Germinal center (tissue), 1 donor: ENCODE results near the gene SSTR5.

Source experiments
- DNase-seq: peaks from one replicate; pipeline ENCODE4 v3.0.0; 2012; ENCODE audit warnings: mixed read lengths, low spot score

SSTR5 gene

GRCh38 chr16:1054660-1055556, 17.6 kb upstream of the SSTR5 start:
- peak; percentile 38 for DNase-seq

DNA sequence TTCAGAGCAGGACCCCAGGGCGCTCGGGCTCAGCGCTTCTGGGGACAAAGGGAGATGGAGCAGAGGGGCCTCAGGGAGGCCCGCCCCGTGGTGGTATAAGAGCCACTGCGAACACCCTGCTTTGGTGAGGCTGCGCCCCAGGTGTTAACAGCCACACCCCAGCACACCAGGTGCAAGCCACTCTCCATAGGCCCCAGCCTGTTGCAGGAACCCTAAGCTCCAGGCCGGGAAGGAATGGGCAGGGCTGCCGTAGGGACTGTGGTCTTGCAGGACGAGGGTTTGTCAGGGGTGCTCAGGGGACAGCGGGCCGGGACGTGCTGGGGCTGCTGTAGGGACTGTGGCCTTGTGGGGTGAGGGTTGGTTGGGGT, 17.0 kb upstream of the SSTR5 start:
- DNase-seq, result no peak

DNA sequence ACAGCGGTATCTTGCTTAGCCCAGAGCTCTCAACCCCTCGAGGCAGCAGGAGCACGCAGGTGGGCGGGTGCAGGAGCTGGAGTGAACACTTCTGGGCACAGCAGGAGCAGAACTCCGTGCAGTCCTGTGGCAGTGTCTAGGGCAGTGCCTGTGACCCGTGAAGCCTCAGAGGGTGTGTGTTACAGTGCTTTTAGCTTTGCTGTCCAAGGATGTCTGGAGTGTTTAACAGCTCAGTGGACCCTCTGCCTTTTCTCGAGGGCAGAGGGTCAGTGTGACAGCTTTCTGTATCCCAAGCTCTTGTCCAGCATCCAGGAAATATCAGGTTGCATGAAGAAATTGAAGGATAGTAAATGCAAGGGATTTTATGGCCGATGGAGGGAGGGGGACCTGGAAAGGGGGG, 16.4 kb upstream of the SSTR5 start:
- no peak for DNase-seq

- peak; percentile 69 for DNase-seq
Measured at GRCh38 chr16:1057252-1057932, 15.2 kb upstream of the SSTR5 start.

DNA sequence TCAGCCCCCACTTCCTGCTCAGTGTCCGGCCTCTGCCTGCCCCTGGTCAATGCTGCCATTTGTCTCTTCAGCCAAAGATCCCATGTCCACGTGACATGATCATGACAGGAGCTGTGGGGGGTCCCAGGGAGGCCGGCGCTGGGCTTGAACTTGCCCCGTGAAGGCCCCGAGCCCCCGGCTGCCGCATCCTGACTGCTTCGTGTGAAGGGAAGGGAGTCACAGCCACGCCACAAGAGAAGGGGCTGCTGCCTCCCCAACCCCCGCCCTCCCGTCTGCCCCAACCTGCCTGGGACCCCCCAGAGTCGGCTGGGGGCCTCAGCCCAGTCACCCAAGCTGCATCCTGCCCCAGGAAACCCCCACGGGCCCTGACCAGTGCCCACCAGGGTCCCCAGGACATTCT, 14.3 kb upstream of the SSTR5 start:
- DNase-seq, result no peak

DNA sequence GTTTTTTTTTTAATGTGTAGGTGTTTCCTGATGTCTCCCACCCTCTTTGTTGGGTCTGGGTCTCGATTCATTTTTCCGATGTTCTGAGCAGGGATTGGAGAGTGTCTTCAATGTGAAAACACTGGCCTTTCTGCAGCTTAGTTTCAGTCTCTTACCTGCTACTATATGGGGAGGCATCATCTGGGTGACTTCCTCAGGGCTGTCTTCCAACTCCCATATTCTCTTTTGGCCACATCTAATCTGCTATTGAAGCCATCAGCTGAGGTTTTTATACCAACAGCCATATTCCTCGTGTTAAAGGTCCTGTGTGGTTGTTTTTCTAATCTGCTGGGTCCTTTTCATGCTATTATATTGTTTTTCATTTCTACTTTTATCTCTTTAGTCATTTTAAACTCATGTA, 13.2 kb upstream of the SSTR5 start:
- DNase-seq, result no peak

GRCh38 chr16:1060416-1061340, 11.9 kb upstream of the SSTR5 start:
- no peak for DNase-seq

DNA sequence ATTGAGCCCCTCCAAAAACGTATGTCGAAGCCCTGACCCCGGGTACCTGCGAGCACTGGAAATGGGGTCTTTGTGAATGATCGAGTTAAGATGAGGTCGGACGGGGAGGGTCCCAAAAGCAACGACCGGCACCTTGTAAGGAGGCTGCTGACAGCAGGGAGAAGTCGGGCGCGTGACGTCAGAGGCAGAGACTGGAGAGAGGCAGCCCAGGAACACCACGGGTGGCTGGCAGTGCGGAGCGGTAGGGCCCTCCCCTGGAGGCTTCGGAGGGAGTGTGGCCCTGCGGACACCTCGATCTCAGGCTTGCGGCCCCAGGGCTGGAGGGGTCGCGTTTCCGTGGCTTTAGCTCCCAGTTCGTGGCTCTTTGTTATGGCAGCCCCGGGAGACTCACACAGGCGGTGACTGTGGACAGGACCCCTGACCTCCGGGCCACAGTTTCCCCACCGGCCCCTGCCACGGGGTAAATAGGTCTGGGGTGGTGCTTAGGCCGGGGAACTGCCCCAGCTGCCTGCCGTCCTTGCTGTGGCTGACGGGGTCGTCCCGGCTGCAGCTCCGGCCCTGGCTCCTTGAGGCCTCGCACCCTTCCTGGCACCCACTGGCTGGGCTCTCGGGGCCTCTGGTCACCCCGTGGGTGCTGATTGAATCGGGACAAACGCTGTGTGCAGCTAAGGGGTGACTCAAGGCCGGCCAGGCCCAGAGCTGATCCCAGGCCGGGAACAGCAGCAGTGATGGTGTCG, 10.6 kb upstream of the SSTR5 start:
- DNase-seq, result no peak

- DNase-seq, result no peak
Measured at GRCh38 chr16:1062895-1063294, 9.7 kb upstream of the SSTR5 start.

DNA sequence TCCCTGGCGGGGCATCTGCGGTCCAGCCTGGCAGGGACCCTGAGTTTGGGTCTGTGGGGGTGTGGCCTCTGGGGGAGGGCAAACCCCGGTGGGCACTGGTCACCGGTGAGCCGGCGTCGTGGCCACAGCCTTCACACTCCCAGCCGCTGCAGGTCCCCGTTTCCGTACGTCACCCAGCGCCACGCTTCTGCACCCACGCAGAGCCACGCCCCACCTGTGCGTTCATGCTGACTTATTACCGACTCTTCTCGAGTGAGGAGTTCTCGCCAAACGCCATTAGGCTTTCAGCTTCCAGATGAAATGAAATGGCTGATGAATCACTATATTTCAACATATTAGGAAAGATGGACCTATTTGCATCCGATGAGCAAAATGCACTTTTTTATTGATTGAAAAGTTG, 8.8 kb upstream of the SSTR5 start:
- DNase-seq, result no peak

- DNase-seq, result no peak
Measured at GRCh38 chr16:1065469-1066128, 6.9 kb upstream of the SSTR5 start.

DNA sequence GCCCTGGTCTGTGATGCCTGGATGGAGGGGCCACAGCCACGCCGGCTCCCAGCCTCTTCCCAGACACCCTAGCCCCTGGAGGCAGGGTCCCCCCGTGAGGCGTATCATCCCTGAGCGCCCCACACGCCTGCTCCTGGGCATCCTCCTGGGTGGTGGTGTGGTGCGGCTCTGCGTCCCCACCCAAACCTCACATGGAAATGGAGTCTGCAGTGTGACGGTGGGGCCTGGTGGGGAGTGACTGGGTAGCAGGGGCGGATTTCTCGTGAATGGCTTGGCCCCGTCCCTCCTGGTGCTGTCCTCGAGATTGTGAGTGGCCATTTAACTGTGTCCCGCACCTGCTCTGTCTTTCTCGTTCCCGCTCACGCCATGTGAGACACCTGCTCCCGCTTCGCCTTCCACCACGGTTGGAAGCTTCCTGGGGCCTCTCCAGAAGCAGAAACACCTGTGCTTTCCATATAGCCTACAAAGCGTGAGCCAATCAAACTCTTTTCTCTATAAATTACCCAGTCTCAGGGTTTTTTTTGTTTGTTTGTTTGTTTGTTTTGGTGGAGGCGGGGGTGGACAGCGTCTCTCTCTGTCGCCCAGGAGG, 5.9 kb upstream of the SSTR5 start:
- DNase-seq, result no peak

GRCh38 chr16:1067629-1068028, 4.9 kb upstream of the SSTR5 start:
- DNase-seq, result no peak

- DNase-seq, result no peak
Measured at GRCh38 chr16:1068451-1068850, 4.1 kb upstream of the SSTR5 start.

DNA sequence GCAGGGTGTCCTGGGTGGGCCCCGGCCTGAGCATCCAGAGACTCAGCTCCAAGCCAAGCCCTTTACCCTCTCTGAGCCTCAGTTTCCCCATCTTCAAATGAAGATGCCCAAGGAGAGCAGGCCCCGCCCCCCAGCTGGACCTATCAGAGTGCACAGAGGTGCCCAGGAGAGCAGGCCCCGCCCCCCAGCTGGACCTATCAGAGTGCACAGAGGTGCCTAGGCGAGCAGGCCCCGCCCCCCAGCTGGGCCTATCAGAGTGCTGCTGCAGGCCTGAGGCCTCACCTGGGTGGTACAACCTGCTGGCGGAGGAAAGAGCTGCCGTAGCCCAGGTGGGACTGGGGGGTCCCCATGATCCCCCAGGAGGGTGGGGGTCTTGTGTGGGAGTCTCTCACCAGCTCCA, 3.4 kb upstream of the SSTR5 start:
- no peak for DNase-seq

DNA sequence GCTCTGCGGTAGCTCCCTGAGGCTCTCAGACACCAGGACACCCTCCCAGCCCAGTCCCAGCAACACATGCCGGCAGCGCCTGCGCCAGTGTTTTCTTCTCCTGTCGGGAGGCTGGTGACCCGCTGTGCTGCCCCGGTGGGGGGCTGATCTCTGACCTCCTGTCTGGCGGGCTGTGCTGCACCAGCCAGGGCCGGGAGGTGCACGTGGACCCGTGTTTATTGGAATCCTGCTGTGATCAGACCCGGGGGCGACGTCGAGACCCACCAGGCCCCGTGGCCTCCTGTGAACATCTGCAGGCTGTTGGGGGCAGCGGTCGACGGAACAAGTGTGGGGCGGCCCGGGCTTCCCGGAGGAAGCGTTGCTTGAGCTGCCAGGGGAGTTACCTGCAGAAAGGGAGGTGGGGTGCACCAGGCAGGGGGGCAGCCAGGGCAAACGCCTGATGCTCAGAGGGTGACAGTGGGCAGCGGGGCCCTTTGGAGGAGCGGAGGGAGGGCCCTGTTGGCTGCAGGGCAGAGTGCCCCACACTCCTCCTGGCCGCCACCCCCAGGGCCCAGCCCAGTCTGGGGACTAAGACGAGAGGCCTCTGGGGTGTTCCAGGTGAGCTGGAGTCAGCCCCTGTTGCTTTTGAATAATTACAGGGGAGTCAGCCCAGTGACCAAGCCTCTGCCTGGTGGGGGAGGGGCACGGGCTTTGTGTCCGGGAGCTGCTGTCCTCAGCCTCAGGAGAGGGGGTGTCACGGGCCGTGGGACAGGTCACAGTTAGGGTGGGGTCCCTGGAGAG, 2.3 kb upstream of the SSTR5 start:
- DNase-seq, result no peak

DNA sequence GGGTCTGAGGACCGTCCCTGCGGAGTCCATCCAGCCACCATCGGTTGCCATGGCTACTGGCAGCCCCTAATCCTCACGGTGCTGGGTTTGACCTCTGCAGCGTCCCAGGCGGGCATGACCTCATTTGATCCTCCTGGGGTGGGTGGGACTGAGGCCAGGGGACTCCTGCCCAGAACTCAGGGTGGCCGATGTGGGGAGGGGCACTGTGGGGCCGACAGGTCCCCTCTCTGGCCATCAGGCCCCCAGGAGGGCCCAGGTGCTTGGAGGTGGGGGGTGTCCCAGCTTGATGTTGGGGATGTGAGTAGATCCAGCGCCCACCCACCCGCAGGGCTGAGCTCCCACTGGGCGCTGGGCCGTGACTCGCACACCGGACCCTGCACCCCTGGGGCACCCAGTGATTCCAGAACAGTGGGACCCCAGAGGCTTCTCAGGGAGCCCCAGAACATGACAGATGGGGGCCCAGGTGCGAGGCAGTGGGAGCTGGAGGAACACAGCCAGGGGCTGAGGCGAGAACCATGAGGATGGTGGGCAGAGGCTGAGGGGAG, 1.6 kb upstream of the SSTR5 start:
- no peak for DNase-seq

GRCh38 chr16:1071561-1072225, 854 bp upstream of the SSTR5 start:
- DNase-seq, result no peak

DNA sequence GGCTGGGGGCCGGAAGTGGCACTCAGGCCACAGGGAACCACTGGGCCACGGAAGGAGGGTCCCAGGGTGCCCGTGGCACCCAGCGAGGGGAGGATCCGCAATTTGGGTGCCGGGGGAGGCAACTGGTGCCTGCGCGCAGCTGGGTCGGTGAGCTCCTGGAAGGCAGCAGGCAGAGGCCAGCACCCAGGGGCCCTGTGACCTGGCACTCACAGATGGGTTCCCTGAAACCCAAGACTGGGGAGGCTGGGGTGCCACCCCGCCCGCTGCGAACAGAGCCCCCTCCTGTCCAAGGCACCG, 663 bp downstream of the SSTR5 start:
- no peak for DNase-seq
